Measurements from ENCODE around the gene SP5.
A peak's percentile ranks its signal among the peaks of the same experiment; 100 is the strongest.
"Not testable (repeated sequence)": the region's sequence is repeated elsewhere in the genome, so short reads cannot be mapped to it uniquely, and the experiment has no call there.

SP5 gene

GRCh38 chr2:170711774-170712652, 3.1 kb upstream of the SP5 start:
- DNase-seq = no peak

GRCh38 chr2:170712653-170713542, 2.2 kb upstream of the SP5 start:
- DNase-seq = no peak

GRCh38 chr2:170713543-170714380, 1.4 kb upstream of the SP5 start:
- no peak for DNase-seq

GRCh38 chr2:170714381-170715061, 616 bp upstream of the SP5 start:
- no peak for DNase-seq

GRCh38 chr2:170715932-170716777, 1.0 kb downstream of the SP5 start:
- peak; percentile 27 for DNase-seq

GRCh38 chr2:170716851-170717598, 1.9 kb downstream of the SP5 start:
- DNase-seq = peak; percentile 34

- DNase-seq = no peak
These were observed 2.4 kb downstream of the SP5 start for GRCh38 chr2:170717599-170717963.

- no peak for DNase-seq
These were observed 3.0 kb downstream of the SP5 start for GRCh38 chr2:170717991-170718589.

- DNase-seq = no peak
These were observed 4.7 kb downstream of the SP5 start for GRCh38 chr2:170719810-170720209.

- DNase-seq = no peak
These were observed 6.5 kb downstream of the SP5 start for GRCh38 chr2:170721678-170722077.

- no peak for DNase-seq
These were observed 7.2 kb downstream of the SP5 start for GRCh38 chr2:170722301-170722700.

- DNase-seq = no peak
These were observed 8.4 kb downstream of the SP5 start for GRCh38 chr2:170723446-170723958.

GRCh38 chr2:170733798-170734600, 18.9 kb downstream of the SP5 start:
- DNase-seq = no peak

- not testable (repeated sequence) for DNase-seq
These were observed 19.5 kb downstream of the SP5 start for GRCh38 chr2:170734601-170735000.

GRCh38 chr2:170736628-170737027, 21.5 kb downstream of the SP5 start:
- no peak for DNase-seq

- no peak for DNase-seq
These were observed 22.3 kb downstream of the SP5 start for GRCh38 chr2:170737406-170737805.

- DNase-seq = no peak
These were observed 22.7 kb downstream of the SP5 start for GRCh38 chr2:170737821-170738220.

GRCh38 chr2:170739048-170739447, 23.9 kb downstream of the SP5 start:
- no peak for DNase-seq

- DNase-seq = no peak
These were observed 24.4 kb downstream of the SP5 start for GRCh38 chr2:170739507-170740046.
